ENCODE data around the gene PTPRD. TPM values are rescaled to one million over a fixed set of nuclear protein-coding genes. Genes with fewer than 3 reads are reported as not detected.

Gene PTPRD
- total and polyA plus RNA-seq, 2 donors from 2014 or later, result 6.4 to 78.9 TPM

DNA sequence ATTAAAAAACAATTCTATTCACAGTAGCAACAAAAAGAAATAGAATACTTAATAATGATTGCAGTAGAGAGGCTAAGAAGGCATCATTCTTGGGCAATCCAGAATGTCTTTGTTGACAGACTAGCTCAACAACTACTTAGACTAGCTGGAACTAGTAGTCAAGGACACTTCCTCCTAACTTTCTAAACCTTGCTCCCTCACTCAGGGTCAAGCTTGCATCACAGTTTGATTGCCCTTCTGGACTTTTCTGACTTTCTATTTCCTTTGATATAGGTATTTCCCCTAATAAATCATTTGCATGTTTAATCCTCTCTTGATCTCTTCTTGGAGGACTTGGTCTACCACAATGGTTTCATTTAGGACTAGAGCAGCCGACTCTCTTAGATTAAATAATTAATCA, 1107.9 kb downstream of the PTPRD start:
- Histone ChIP-seq H3K27me3 (ENCODE audit: control insufficient read depth, insufficient read depth, low read length) (no peaks in the 10 kb centered on the region), H3K4me1 (ENCODE audit: control insufficient read depth in 2 of 3, insufficient read depth in 2 of 3, low read depth in 1 of 3, low read length in 3 of 3) (no peaks in the 10 kb centered on the region), H3K9ac (ENCODE audit: low read length in 3 of 3) (no peak overlapping the region), H3K4me3 (ENCODE audit: low read length in 3 of 3) (no peak overlapping the region), H3K27ac (ENCODE audit: low read depth in 2 of 2, low read length in 2 of 2) (no peak overlapping the region), H3K36me3 (ENCODE audit: control insufficient read depth in 2 of 3, insufficient read depth in 3 of 3, low read length in 3 of 3) (no peaks in the 10 kb centered on the region), H3K9me3 (ENCODE audit: control insufficient read depth in 2 of 3, insufficient read depth in 1 of 3, low read length in 3 of 3) (no peaks in the 10 kb centered on the region)
- FAIRE-seq, result no peak
- intact Hi-C loops (cut with DNase I), result no loop called here
- TF ChIP-seq, protein P1, sequence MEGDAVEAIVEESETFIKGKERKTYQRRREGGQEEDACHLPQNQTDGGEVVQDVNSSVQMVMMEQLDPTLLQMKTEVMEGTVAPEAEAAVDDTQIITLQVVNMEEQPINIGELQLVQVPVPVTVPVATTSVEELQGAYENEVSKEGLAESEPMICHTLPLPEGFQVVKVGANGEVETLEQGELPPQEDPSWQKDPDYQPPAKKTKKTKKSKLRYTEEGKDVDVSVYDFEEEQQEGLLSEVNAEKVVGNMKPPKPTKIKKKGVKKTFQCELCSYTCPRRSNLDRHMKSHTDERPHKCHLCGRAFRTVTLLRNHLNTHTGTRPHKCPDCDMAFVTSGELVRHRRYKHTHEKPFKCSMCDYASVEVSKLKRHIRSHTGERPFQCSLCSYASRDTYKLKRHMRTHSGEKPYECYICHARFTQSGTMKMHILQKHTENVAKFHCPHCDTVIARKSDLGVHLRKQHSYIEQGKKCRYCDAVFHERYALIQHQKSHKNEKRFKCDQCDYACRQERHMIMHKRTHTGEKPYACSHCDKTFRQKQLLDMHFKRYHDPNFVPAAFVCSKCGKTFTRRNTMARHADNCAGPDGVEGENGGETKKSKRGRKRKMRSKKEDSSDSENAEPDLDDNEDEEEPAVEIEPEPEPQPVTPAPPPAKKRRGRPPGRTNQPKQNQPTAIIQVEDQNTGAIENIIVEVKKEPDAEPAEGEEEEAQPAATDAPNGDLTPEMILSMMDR (IDR thresholded peaks at IDR 0.05; ENCODE audit: borderline replicate concordance, extremely low read depth, insufficient read depth), result no peak
- no peak for DNase-seq

DNA sequence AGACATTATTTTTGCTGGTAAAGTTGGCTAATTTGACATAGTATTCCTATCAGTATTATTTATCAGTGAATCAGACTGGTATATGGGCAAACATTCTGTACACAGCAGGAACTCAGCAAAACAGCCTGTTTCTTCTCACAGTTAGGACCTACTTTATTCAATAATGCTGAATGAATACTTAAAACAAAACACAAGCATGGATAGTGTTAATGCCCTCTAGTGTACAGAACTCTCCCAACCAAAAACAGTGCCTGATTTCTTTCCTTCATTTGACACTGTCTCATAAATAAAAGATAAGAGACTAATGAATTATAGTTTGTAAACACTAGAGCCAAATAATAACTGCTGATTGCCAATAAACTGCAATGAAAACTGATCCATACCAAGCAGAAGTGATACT, 1113.3 kb downstream of the PTPRD start:
- H3K4me3 ChIP-seq (ENCODE audit: low read length in 3 of 3), result no peak overlapping the region
- H3K27ac ChIP-seq (ENCODE audit: low read depth in 2 of 2, low read length in 2 of 2), result no peak overlapping the region
- no peak overlapping the region for H3K9ac ChIP-seq (ENCODE audit: low read length in 3 of 3)
- intact Hi-C loops (cut with DNase I), result no loop called here
- TF ChIP-seq, protein P1 (IDR thresholded peaks at IDR 0.05; ENCODE audit: borderline replicate concordance, extremely low read depth, insufficient read depth), result no peak
- H3K36me3 ChIP-seq (ENCODE audit: control insufficient read depth in 2 of 3, insufficient read depth in 3 of 3, low read length in 3 of 3), result no peaks in the 10 kb centered on the region
- no peaks in the 10 kb centered on the region for H3K4me1 ChIP-seq (ENCODE audit: control insufficient read depth in 2 of 3, insufficient read depth in 2 of 3, low read depth in 1 of 3, low read length in 3 of 3)
- DNase-seq (peak in 2 of 5 donors; percentile 7 to 21), FAIRE-seq (no peak)
- peaks cover 0 to 4% (median 0%) of the 10 kb centered on the region in 3 donors for H3K9me3 ChIP-seq (ENCODE audit: control insufficient read depth in 2 of 3, insufficient read depth in 1 of 3, low read length in 3 of 3)
- no peaks in the 10 kb centered on the region for H3K27me3 ChIP-seq (ENCODE audit: control insufficient read depth, insufficient read depth, low read length)

DNA sequence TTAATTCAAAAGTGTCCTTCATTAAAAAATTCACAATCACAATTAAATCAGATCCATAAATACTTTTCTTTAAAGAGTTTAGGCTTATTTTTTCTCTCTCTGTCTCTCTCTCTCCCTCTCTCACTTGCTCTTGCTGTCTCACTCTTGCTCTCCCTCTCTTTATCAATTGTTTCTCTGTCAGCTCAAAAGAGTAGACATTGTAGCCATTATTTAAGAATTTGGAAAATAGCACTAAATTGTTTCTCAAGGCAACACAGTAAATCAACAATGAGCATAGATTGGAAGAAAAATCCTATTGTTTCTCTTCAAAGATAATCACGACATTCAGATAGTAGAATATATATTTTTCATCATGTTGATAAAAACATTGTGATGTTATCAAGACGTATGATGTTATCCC, 1114.0 kb downstream of the PTPRD start:
- FAIRE-seq, result no peak
- TF ChIP-seq, protein P1 (IDR thresholded peaks at IDR 0.05; ENCODE audit: borderline replicate concordance, extremely low read depth, insufficient read depth), result no peak
- no peaks in the 10 kb centered on the region for H3K36me3 ChIP-seq (ENCODE audit: control insufficient read depth in 2 of 3, insufficient read depth in 3 of 3, low read length in 3 of 3)
- intact Hi-C loops (cut with DNase I), result no loop called here
- no peak overlapping the region for H3K27ac ChIP-seq (ENCODE audit: low read depth in 2 of 2, low read length in 2 of 2)
- no peak overlapping the region for H3K9ac ChIP-seq (ENCODE audit: low read length in 3 of 3)
- H3K4me3 ChIP-seq (ENCODE audit: low read length in 3 of 3), result no peak overlapping the region
- peaks cover 0 to 8% (median 0%) of the 10 kb centered on the region in 3 donors for H3K9me3 ChIP-seq (ENCODE audit: control insufficient read depth in 2 of 3, insufficient read depth in 1 of 3, low read length in 3 of 3)
- no peaks in the 10 kb centered on the region for H3K27me3 ChIP-seq (ENCODE audit: control insufficient read depth, insufficient read depth, low read length)
- DNase-seq, result no peak
- no peaks in the 10 kb centered on the region for H3K4me1 ChIP-seq (ENCODE audit: control insufficient read depth in 2 of 3, insufficient read depth in 2 of 3, low read depth in 1 of 3, low read length in 3 of 3)

DNA sequence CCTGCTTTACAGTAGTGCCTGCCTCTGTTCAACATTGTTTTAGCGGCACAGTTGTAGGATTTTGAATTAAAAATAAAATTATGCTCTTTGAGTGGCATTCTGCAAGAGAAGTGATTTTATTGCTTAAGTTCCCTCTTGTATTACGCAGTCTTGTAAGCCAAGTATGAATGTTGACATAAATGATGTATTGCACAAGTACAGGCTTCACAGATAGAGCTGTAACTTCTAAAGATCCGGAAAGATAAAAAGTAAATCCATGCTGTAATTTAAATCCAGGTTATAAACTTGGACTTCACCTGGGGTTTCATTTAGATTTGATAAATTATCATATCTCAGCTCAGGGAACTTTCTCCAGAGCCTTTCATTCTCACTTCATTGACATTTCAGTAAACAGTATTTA, 1114.7 kb downstream of the PTPRD start:
- Histone ChIP-seq H3K27me3 (ENCODE audit: control insufficient read depth, insufficient read depth, low read length) (no peaks in the 10 kb centered on the region), H3K4me3 (ENCODE audit: low read length in 3 of 3) (no peak overlapping the region), H3K9ac (ENCODE audit: low read length in 3 of 3) (no peak overlapping the region), H3K4me1 (ENCODE audit: control insufficient read depth in 2 of 3, insufficient read depth in 2 of 3, low read depth in 1 of 3, low read length in 3 of 3) (no peaks in the 10 kb centered on the region), H3K27ac (ENCODE audit: low read depth in 2 of 2, low read length in 2 of 2) (no peak overlapping the region), H3K9me3 (ENCODE audit: control insufficient read depth in 2 of 3, insufficient read depth in 1 of 3, low read length in 3 of 3) (peaks cover 0 to 8% (median 0%) of the 10 kb centered on the region in 3 donors), H3K36me3 (ENCODE audit: control insufficient read depth in 2 of 3, insufficient read depth in 3 of 3, low read length in 3 of 3) (no peaks in the 10 kb centered on the region)
- DNase-seq (no peak), FAIRE-seq (no peak)
- TF ChIP-seq, protein P1 (IDR thresholded peaks at IDR 0.05; ENCODE audit: borderline replicate concordance, extremely low read depth, insufficient read depth), result no peak
- intact Hi-C loops (cut with DNase I), result no loop called here

Measured in kidney (tissue), 14 donors.